ENCODE data around the gene FERMT3. TPM values are rescaled to one million over a fixed set of nuclear protein-coding genes. Genes with fewer than 3 reads are reported as not detected.

The FERMT3 gene
- total and polyA plus RNA-seq, 2 of the 8 experiments (the other 6 are each of a cell fraction or from before 2014, with no cell fraction given): 1.4 to 3.7 TPM

- Histone ChIP-seq H3K4me3 (ENCODE audit: extremely low read depth in 1 of 4, insufficient read depth in 2 of 4, low read depth in 3 of 4, low read length in 4 of 4) (no peak overlapping the region), H3K4me2 (ENCODE audit: insufficient read depth in 1 of 2, low read depth in 2 of 2, low read length in 2 of 2) (no peak overlapping the region), H2BK15ac (ENCODE audit: low read length) (no peak overlapping the region), H2BK12ac (ENCODE audit: low read depth, low read length) (no peak overlapping the region), H3K79me2 (ENCODE audit: control insufficient read depth in 1 of 2, insufficient read depth in 2 of 2, low read length in 2 of 2) (peaks cover 0 to 5% of the 10 kb centered on the region in 2 experiments; a peak in 1 of 4 replicates), H3K9me3 (ENCODE audit: insufficient read depth in 2 of 2, low read depth in 1 of 2, low read length in 1 of 2) (no peaks in the 10 kb centered on the region), H2BK20ac (ENCODE audit: low read length) (no peak overlapping the region), H2BK5ac (ENCODE audit: low read depth, low read length) (no peak overlapping the region), H2BK120ac (replicated peaks; ENCODE audit: low read depth, low read length) (no peak overlapping the region), H3K27ac (ENCODE audit: low read depth, low read length) (no peak overlapping the region), H4K8ac (ENCODE audit: extremely low read depth, insufficient read depth, low read length) (no peak overlapping the region), H3K23me2 (ENCODE audit: low read depth, low read length) (peaks cover 15% of the 10 kb centered on the region), H2AK5ac (ENCODE audit: low read depth, low read length) (no peak overlapping the region), H3K4ac (replicated peaks; ENCODE audit: insufficient read length, low read depth, low read length) (no peak overlapping the region), H3K36me3 (ENCODE audit: control insufficient read depth in 2 of 4, insufficient read depth in 4 of 4, low read length in 3 of 4) (peaks cover 0 to 11% (median 5%) of the 10 kb centered on the region in 4 experiments; a peak in 3 of 8 replicates), H3K23ac (ENCODE audit: insufficient read length) (no peak overlapping the region), H2AFZ (ENCODE audit: low read length) (no peak overlapping the region), H3K4me1 (replicated peaks in 1 of 4; ENCODE audit: control insufficient read depth in 3 of 4, insufficient read depth in 4 of 4, low read length in 3 of 4) (peaks cover 0 to 16% (median 8%) of the 10 kb centered on the region in 4 experiments; a peak in 6 of 7 replicates), H3K14ac (ENCODE audit: insufficient read length) (no peak overlapping the region), H4K91ac (replicated peaks; ENCODE audit: insufficient read length, low read length) (no peak overlapping the region), H3K9ac (replicated peaks in 1 of 4; ENCODE audit: extremely low read depth in 1 of 4, low read depth in 3 of 4, low read length in 3 of 4) (no peak overlapping the region), H3K18ac (ENCODE audit: extremely low read depth, low read length) (no peak overlapping the region), H3K79me1 (ENCODE audit: low read depth, low read length) (no peaks in the 10 kb centered on the region), H4K5ac (ENCODE audit: insufficient read length, low read depth, low read length) (no peak overlapping the region), H4K20me1 (replicated peaks in 1 of 2; ENCODE audit: control insufficient read depth in 1 of 2, insufficient read depth in 2 of 2, low read length in 2 of 2) (peaks cover 0 to 11% of the 10 kb centered on the region in 2 experiments), H3K56ac (replicated peaks; ENCODE audit: insufficient read length, low read depth, low read length) (no peak overlapping the region), H3K27me3 (replicated peaks in 1 of 4; ENCODE audit: control insufficient read depth in 3 of 4, extremely low read depth in 1 of 4, insufficient read depth in 3 of 4, low read length in 3 of 4) (peaks cover 0 to 3% (median 0%) of the 10 kb centered on the region in 4 experiments; a peak in 2 of 7 replicates)
- WGBS, 2 experiments (ENCODE audit: extremely low coverage in 1 of 2, insufficient coverage in 1 of 2, insufficient read length in 1 of 2, insufficient replicate concordance in 2 of 2, low coverage in 1 of 2, low lambda C conversion rate in 2 of 2, missing lambda C conversion rate in 1 of 2): 84% methylated on average over 5 of the region's 5 CpGs; no CpG with 5 or more reads in 1 of the 2 experiments
- no peak for FAIRE-seq
- DNase-seq (ENCODE audit: low read depth in 1 of 2, low spot score in 2 of 2): no peak
- POLR2A ChIA-PET (ENCODE audit: partially characterized antibody): interaction anchor here (0.6 to 11.9 kb wide), 8 partner anchors 8 to 78 kb away, joined by 3 to 190 read pairs (median 4); partner anchors contain the start of genes FKBP2, NUDT22, PLCB3 and PPP1R14B
- CTCF ChIA-PET (ENCODE audit: partially characterized antibody): interaction anchor here (0.7 to 4.5 kb wide), 4 partner anchors 13 to 64 kb away, joined by 3 to 26 read pairs (median 4); partner anchors contain the start of gene PLCB3
- TF ChIP-seq TAF1 (IDR thresholded peaks at IDR 0.05; ENCODE audit: low read depth, low read length) (no peak), POU5F1 (IDR thresholded peaks at IDR 0.05; ENCODE audit: low read depth, low read length) (no peak), SP2 (IDR thresholded peaks at IDR 0.05; ENCODE audit: low read length) (no peak), RAD21 (IDR thresholded peaks at IDR 0.05 in 1 of 2, conservative IDR thresholded peaks at IDR 0.05 in 1 of 2; ENCODE audit: low read depth in 2 of 2, low read length in 2 of 2) (no peak), USF2 (IDR thresholded peaks at IDR 0.05; ENCODE audit: low read length) (no peak), CBX8 (IDR thresholded peaks at IDR 0.05; ENCODE audit: borderline replicate concordance, low read depth, low read length) (no peak), BRCA1 (IDR thresholded peaks at IDR 0.05; ENCODE audit: low read depth, low read length) (no peak), SIX5 (IDR thresholded peaks at IDR 0.05; ENCODE audit: low read depth, low read length) (no peak), E2F6 (IDR thresholded peaks at IDR 0.05) (no peak), CBX5 (IDR thresholded peaks at IDR 0.05; ENCODE audit: low read depth, low read length) (no peak), CTBP2 (IDR thresholded peaks at IDR 0.05; ENCODE audit: borderline replicate concordance, insufficient read depth, insufficient read length, low read length) (no peak), SRF (IDR thresholded peaks at IDR 0.05; ENCODE audit: low read depth, low read length) (no peak)
Observed at GRCh38 chr11:64238999-64239398, 32.5 kb downstream of the FERMT3 start.

All from H1 (cell line).